NT2/D1 (cell line): ENCODE results near the gene MAGI1.

ENCODE experiments used
- DNase-seq: peaks from one replicate; pipeline ENCODE4 v3.0.0-alpha.2; 2011; ENCODE audit warnings: low read depth, low spot score
- H3K27me3 ChIP-seq: 2 replicates; pipeline ENCODE4 v1.6.0; 2011; ENCODE audit warnings: mild to moderate bottlenecking; ENCODE audit not compliant: insufficient read length, insufficient read depth
- H3K36me3 ChIP-seq: 2 replicates; pipeline ENCODE4 v1.6.1; 2011; ENCODE audit warnings: mild to moderate bottlenecking, low read length, mixed read lengths; ENCODE audit not compliant: insufficient read depth, insufficient read length
- H3K4me1 ChIP-seq: 2 replicates; pipeline ENCODE4 v1.5.1; 2011; ENCODE audit not compliant: insufficient read depth, insufficient read length
- H3K4me3 ChIP-seq: 2 replicates; pipeline ENCODE4 v1.5.1; 2011; ENCODE audit warnings: low read depth; ENCODE audit not compliant: insufficient read length
- H3K9ac ChIP-seq: 2 replicates; pipeline ENCODE4 v1.6.0; 2011; ENCODE audit warnings: low read depth; ENCODE audit not compliant: insufficient read length
- H3K9me3 ChIP-seq: 2 replicates; pipeline ENCODE4 v1.5.1; 2011; ENCODE audit warnings: mild to moderate bottlenecking, low read length; ENCODE audit not compliant: insufficient read depth
- SUZ12 ChIP-seq: IDR thresholded peaks from 2 replicates; pipeline ENCODE4 v1.6.1; 2011; ENCODE audit not compliant: insufficient read length, insufficient read depth; ENCODE audit errors: extremely low read depth
- YY1 ChIP-seq: IDR thresholded peaks from 2 replicates; pipeline ENCODE4 v1.6.1; 2011; ENCODE audit not compliant: insufficient read length, insufficient read depth
- ZNF274 ChIP-seq: IDR thresholded peaks from 2 replicates; pipeline ENCODE4 v1.6.1; 2011; ENCODE audit warnings: mild to moderate bottlenecking, low read depth, low read length

The MAGI1 gene

DNA sequence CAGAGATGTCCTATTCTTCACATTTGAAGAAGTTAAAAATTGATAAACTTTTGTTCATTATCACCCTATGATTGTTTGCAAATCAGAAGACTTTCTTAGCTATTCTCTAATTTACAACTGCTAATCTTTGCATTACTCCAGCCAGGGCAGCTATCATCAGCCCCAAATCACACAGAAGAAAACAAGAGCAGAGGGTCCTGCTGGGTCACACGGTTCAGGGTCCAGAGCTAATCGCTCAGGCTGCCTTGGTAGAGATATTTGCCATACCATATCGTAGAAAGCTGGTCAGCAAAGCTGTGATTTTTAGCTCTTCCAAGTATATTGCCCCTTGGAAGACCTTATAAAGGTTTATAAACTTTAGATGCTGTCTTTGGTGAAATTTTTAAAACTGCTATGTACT is 181.4 kb downstream of the MAGI1 start:
- no peaks in the 10 kb centered on the region for H3K36me3 ChIP-seq
- no peaks in the 10 kb centered on the region for H3K27me3 ChIP-seq
- H3K9ac ChIP-seq: no peak overlapping the region
- no peak overlapping the region for H3K4me3 ChIP-seq
- H3K4me1 ChIP-seq: no peaks in the 10 kb centered on the region
- DNase-seq: no peak
- TF ChIP-seq SUZ12 (no peak), YY1 (no peak), ZNF274 (no peak)
- no peaks in the 10 kb centered on the region for H3K9me3 ChIP-seq

DNA sequence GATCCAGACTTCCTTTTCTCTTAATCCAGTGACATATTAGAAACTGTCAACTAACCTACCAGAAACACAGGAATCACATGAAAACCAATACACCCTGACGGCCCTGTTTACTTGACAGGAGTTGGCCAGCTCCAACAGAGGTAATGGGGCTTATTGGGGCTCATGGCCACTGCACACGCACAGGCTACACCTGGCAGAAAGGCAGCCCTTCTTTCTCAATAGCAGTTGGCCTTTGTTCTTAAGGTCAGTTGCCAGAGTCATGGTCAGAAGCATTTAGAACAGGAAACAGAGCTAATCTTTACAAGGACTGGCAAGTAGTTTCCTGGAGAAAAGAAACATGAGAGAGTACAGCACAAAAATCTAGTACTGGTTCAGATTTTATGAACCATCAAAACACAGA is 181.8 kb downstream of the MAGI1 start:
- no peak overlapping the region for H3K9ac ChIP-seq
- H3K36me3 ChIP-seq: no peaks in the 10 kb centered on the region
- H3K4me1 ChIP-seq: no peaks in the 10 kb centered on the region
- H3K9me3 ChIP-seq: no peaks in the 10 kb centered on the region
- DNase-seq: no peak
- no peaks in the 10 kb centered on the region for H3K27me3 ChIP-seq
- no peak for TF ChIP-seq YY1
- TF ChIP-seq SUZ12: no peak
- no peak for TF ChIP-seq ZNF274
- no peak overlapping the region for H3K4me3 ChIP-seq

DNA sequence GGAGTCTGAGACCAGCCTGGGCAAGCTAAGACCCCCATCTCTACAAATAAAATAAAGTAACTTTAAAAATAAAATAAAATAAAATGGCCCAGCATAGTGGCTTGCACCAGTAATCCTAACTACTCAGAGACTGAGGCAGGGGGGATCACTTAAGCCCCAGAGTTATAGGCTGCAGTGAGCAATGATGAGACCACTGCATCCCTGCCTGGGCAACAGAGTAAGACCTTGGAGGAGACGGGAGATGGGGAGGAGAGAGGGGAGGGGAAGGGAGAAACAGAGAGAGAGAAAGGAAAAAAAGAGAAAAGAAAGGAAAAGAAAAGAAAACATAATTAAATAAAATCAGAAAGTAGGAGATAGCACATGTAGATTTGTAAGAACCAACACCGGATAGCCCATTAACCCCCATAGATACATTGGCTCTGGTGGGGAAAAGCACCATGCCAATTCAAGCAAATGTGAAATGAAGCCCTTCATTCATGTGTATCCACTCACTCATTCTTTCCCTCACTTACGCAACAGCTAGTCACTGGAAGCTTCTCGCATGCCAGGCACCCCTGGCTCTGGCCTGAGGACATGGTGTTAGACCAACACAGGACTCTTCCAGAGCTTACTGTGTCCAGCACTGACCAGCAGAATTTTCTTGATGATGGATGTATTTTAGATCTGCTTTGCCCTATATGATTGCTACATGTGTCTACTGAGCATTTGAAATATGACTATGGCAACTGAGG is 183.2 kb downstream of the MAGI1 start:
- Histone ChIP-seq H3K4me1 (no peaks in the 10 kb centered on the region), H3K36me3 (no peaks in the 10 kb centered on the region), H3K9me3 (no peaks in the 10 kb centered on the region), H3K27me3 (no peaks in the 10 kb centered on the region), H3K4me3 (no peak overlapping the region), H3K9ac (no peak overlapping the region)
- no peak for DNase-seq
- TF ChIP-seq ZNF274 (no peak), YY1 (no peak), SUZ12 (no peak)

DNA sequence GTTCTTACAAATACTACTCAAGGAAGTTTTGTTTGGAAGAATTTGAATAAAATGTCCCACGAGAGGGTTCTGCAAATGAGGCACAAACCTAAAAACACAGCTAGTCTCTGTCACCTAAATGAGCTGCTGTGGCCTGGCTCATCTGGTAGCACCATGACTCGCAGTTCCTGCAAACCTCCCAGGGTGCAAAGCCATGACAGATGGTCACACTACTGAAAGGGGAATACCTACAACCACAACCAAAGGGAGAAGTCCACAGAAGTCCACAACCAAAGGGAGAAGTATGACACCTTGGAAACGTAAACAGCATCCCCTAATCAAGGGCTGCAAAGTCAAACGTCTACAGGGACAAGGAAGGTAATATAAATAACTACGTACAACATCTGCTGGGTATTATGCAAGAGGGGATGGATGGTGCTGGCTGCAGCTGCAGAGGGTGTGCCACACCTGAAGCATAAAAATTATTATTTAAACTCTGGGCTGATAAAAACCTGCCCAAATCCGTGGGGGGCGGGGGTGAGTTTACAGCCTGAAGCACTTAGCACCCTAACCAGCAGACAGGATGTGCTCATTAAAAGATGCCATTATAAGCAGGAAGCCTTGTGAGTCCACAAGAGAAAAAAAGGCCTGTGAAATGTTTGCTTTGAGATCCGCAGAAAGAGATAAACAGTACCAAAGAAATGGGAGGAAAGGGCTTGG is 184.0 kb downstream of the MAGI1 start:
- Histone ChIP-seq H3K36me3 (no peaks in the 10 kb centered on the region), H3K9ac (no peak overlapping the region), H3K4me1 (no peaks in the 10 kb centered on the region), H3K27me3 (no peaks in the 10 kb centered on the region), H3K9me3 (no peaks in the 10 kb centered on the region), H3K4me3 (no peak overlapping the region)
- TF ChIP-seq YY1 (no peak), SUZ12 (no peak), ZNF274 (no peak)
- DNase-seq: no peak

DNA sequence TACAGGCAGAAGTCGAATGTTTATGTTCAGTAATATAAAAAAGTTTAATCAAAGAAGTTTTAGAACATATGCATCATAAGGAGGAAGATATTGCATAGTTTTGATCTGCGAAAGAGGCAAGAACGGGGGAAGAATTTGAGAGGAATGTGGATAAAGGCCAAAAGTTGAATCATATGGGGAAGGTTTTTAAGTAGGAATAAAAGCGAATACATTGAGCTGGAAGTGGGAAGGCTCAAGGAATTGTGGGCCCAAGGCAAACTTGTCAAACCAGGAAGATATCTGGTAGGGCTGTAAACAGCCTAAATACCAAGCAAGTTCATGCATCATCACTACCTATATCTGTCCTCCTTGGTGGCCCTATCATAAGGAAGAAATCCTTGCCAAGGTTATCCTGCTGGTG is 186.9 kb downstream of the MAGI1 start:
- H3K27me3 ChIP-seq: no peaks in the 10 kb centered on the region
- TF ChIP-seq YY1 (no peak), SUZ12 (no peak), ZNF274 (no peak)
- no peaks in the 10 kb centered on the region for H3K9me3 ChIP-seq
- H3K4me3 ChIP-seq: no peak overlapping the region
- H3K4me1 ChIP-seq: no peaks in the 10 kb centered on the region
- no peak overlapping the region for H3K9ac ChIP-seq
- DNase-seq: no peak
- H3K36me3 ChIP-seq: no peaks in the 10 kb centered on the region

DNA sequence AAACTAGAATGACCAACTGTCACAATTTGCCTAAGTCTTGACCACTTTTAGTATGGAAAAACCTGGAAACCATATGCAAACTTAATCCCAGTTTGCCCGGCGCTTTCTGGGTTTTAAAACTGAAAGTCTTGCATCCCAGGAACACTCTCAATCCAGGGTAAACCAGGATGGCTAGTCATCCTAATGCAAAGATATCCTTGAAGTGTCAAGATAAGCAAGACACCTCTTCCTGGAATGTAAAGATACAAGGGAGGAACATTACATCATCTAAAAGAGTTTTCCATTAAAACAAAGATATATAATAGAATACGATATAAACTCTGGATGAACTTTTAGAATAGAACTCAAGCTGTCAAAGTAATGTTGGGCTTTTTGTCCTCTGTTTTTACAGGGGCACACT is 188.5 kb downstream of the MAGI1 start:
- no peaks in the 10 kb centered on the region for H3K4me1 ChIP-seq
- H3K27me3 ChIP-seq: no peaks in the 10 kb centered on the region
- no peak overlapping the region for H3K9ac ChIP-seq

DNA sequence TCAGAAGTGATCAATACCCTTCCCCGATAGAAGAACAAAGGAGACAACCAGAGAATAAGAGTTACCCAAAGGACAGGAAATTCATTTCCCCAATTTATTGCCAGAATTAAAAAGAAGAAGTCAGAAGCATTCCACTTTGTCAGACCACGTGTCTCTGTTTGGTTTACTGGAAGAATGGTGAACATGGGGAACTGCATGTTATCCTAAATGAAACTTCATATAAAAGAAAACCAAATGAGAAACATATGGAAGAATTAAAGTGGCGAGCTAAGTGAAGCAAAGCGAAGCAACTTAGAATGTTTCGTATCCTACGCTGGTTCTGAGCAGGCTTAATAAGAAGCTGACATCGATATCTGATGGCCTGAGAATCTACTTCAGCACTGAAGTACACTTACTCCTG is 190.7 kb downstream of the MAGI1 start:
- H3K9ac ChIP-seq: no peak overlapping the region
- H3K36me3 ChIP-seq: no peaks in the 10 kb centered on the region
- H3K27me3 ChIP-seq: no peaks in the 10 kb centered on the region
- no peaks in the 10 kb centered on the region; the same call in 1 of the 2 replicates for H3K9me3 ChIP-seq
- H3K4me1 ChIP-seq: no peaks in the 10 kb centered on the region
- no peak for DNase-seq
- no peak for TF ChIP-seq ZNF274
- no peak for TF ChIP-seq YY1
- TF ChIP-seq SUZ12: no peak
- no peak overlapping the region for H3K4me3 ChIP-seq

More for the DNA sequence above, 188.5 kb downstream of the MAGI1 start:
- TF ChIP-seq YY1 (no peak), SUZ12 (no peak), ZNF274 (no peak)
- H3K4me3 ChIP-seq: no peak overlapping the region
- DNase-seq: no peak
- H3K36me3 ChIP-seq: no peaks in the 10 kb centered on the region
- H3K9me3 ChIP-seq: no peaks in the 10 kb centered on the region
